Left lung (tissue), 10 donors: ENCODE data around the gene THRSP. TPM values are rescaled to one million over a fixed set of nuclear protein-coding genes. Genes with fewer than 3 reads are reported as not detected.

Source experiments
- ATAC-seq: fragments of 200-7000 bp; cut with Tn5 transposase; one replicate; pipeline ENCODE4 v1.9.1; 2020; ENCODE audit warnings: moderate library complexity
- DNase-seq, 4 donors: peaks; one replicate each; pipeline ENCODE4 v3.0.0-alpha.2; 2013 to 2020
- H3K27ac ChIP-seq, 2 donors: fragments of 200-600 bp; sonication (generic) in 1 of 2; one replicate each; pipeline versions ENCODE4 v1.5.0 to v1.8.0; 2020 to 2021
- H3K27me3 ChIP-seq, 2 donors: fragments of 200-600 bp; sonication (generic) in 1 of 2; one replicate each; pipeline versions ENCODE4 v1.5.0 to v1.8.0; 2020 to 2021
- H3K36me3 ChIP-seq, 2 donors: fragments of 200-600 bp; sonication (generic) in 1 of 2; one replicate each; pipeline versions ENCODE4 v1.5.0 to v1.8.0; 2020 to 2021
- H3K4me1 ChIP-seq, 2 donors: fragments of 200-600 bp; one replicate each; pipeline ENCODE4 v1.8.0; 2021
- H3K4me3 ChIP-seq, 2 donors: fragments of 200-600 bp; sonication (generic) in 1 of 2; one replicate each; pipeline versions ENCODE4 v1.5.0 to v1.8.0; 2020 to 2021; ENCODE audit warnings: mild to moderate bottlenecking in 1 of 2
- H3K9me3 ChIP-seq, 2 donors: fragments of 200-600 bp; sonication (generic) in 1 of 2; one replicate each; pipeline versions ENCODE4 v1.5.0 to v1.8.0; 2020 to 2021
- intact Hi-C, 2 donors: fragments of 100-400 bp; cut with DNase I; formaldehyde crosslinking; loops; one replicate each; pipeline versions ENCODE4 v1.11.2 to v1.14.2; 2022
- polyA plus RNA-seq, 6 donors: library from polyadenylated mRNA; unstranded; fragments of 120-200 nt; gene quantifications; one replicate each; pipeline ENCODE4 v1.2.1, GENCODE V29; 2013; ENCODE audit not compliant: insufficient read length in 6 of 6
- total RNA-seq, 2 donors: library from RNA; stranded (reverse); fragmentation: NEBNext Ultra II Directional; extraction: Animal tissue kit (Norgen Biotek cat#: 25700); gene quantifications; one replicate each; pipeline ENCODE4 v1.2.1, GENCODE V29; 2021
- TF ChIP-seq, protein P1 (sequence below), 2 donors: fragments of 200-600 bp; sonication (generic) in 1 of 2; IDR thresholded peaks; one replicate each; pipeline versions ENCODE4 v1.5.0 to v1.8.0; 2021; ENCODE audit warnings: antibody characterized with exemption in 2 of 2
- donor health status: DM: no; HTN: yes; CAD: no.
- donor health status: DM: no; HTN: no; CAD: no.

THRSP gene
- total and polyA plus RNA-seq, 8 donors, result 0.23 to 0.83 (median 0.44) TPM; not detected in 2

- Histone ChIP-seq H3K36me3 (no peaks in the 10 kb centered on the region), H3K9me3 (no peaks in the 10 kb centered on the region), H3K27me3 (no peaks in the 10 kb centered on the region), H3K27ac (peak overlapping the region in 1 of 2 donors; percentile 24), H3K4me3 (peak overlapping the region; percentile 32 to 35), H3K4me1 (peaks cover 7 to 15% of the 10 kb centered on the region in 2 donors)
- TF ChIP-seq, protein P1, sequence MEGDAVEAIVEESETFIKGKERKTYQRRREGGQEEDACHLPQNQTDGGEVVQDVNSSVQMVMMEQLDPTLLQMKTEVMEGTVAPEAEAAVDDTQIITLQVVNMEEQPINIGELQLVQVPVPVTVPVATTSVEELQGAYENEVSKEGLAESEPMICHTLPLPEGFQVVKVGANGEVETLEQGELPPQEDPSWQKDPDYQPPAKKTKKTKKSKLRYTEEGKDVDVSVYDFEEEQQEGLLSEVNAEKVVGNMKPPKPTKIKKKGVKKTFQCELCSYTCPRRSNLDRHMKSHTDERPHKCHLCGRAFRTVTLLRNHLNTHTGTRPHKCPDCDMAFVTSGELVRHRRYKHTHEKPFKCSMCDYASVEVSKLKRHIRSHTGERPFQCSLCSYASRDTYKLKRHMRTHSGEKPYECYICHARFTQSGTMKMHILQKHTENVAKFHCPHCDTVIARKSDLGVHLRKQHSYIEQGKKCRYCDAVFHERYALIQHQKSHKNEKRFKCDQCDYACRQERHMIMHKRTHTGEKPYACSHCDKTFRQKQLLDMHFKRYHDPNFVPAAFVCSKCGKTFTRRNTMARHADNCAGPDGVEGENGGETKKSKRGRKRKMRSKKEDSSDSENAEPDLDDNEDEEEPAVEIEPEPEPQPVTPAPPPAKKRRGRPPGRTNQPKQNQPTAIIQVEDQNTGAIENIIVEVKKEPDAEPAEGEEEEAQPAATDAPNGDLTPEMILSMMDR (IDR thresholded peaks at IDR 0.05), result peak; percentile 99
- ATAC-seq (peak; percentile 92), DNase-seq (peak; percentile 76 to 96 (median 88))
- intact Hi-C loops, result no loop called here
Observed at GRCh38 chr11:78045851-78046485, 17.7 kb upstream of the THRSP start.

- DNase-seq (no peak), ATAC-seq (no peak)
- Histone ChIP-seq H3K27ac (no peak overlapping the region), H3K4me1 (peaks cover 7 to 15% of the 10 kb centered on the region in 2 donors), H3K4me3 (no peak overlapping the region), H3K36me3 (no peaks in the 10 kb centered on the region), H3K9me3 (no peaks in the 10 kb centered on the region), H3K27me3 (no peaks in the 10 kb centered on the region)
- intact Hi-C loops, result no loop called here
- TF ChIP-seq, protein P1 (IDR thresholded peaks at IDR 0.05), result peak; percentile 7 to 32
Observed at GRCh38 chr11:78046486-78046854, 17.2 kb upstream of the THRSP start.

- Histone ChIP-seq H3K9me3 (no peaks in the 10 kb centered on the region), H3K36me3 (no peaks in the 10 kb centered on the region), H3K4me1 (peaks cover 7 to 15% of the 10 kb centered on the region in 2 donors), H3K27ac (no peak overlapping the region), H3K27me3 (no peaks in the 10 kb centered on the region), H3K4me3 (no peak overlapping the region)
- TF ChIP-seq, protein P1 (IDR thresholded peaks at IDR 0.05), result no peak
- ATAC-seq, result no peak
- intact Hi-C loops, result no loop called here
- no peak for DNase-seq
Observed at GRCh38 chr11:78048561-78048960, 15.1 kb upstream of the THRSP start.

DNA sequence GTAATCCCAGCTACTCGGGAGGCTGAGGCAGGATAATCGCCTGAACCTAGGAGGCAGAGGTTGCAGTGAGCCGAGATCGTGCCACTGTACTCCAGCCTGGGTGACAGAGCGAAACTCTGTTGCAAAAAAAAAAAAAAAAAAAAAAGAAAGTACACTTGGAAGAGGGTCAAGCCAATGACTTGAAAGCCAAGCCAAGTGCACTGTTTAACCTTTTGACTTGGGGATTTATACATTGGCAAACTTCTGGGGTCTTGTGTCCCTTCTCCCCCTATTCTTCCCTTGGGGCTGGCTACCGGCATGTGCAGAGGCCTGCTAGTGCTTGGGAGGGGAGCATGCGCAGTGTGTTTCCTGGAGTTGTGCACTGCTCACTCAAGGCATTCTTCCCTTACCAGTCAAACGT lies 14.3 kb upstream of the THRSP start:
- Histone ChIP-seq H3K36me3 (no peaks in the 10 kb centered on the region), H3K27ac (no peak overlapping the region), H3K9me3 (no peaks in the 10 kb centered on the region), H3K27me3 (no peaks in the 10 kb centered on the region), H3K4me1 (peaks cover 7 to 15% of the 10 kb centered on the region in 2 donors), H3K4me3 (no peak overlapping the region)
- DNase-seq (no peak), ATAC-seq (no peak)
- intact Hi-C loops, result no loop called here
- TF ChIP-seq, protein P1 (IDR thresholded peaks at IDR 0.05), result no peak

GRCh38 chr11:78050964-78051831 lies 12.5 kb upstream of the THRSP start:
- Histone ChIP-seq H3K4me1 (peaks cover 0 to 3% of the 10 kb centered on the region in 2 donors), H3K4me3 (no peak overlapping the region), H3K27me3 (no peaks in the 10 kb centered on the region), H3K27ac (no peak overlapping the region), H3K36me3 (no peaks in the 10 kb centered on the region), H3K9me3 (no peaks in the 10 kb centered on the region)
- TF ChIP-seq, protein P1 (IDR thresholded peaks at IDR 0.05), result no peak
- intact Hi-C loops, result no loop called here
- no peak for DNase-seq
- peak; percentile 10 for ATAC-seq
